HEK293 (cell line): ENCODE measurements around the gene EPHB1.

Source experiments
- CTCF ChIA-PET: fragments of 350-600 bp; formaldehyde crosslinking; extraction: SDS; loops from one replicate; lab custom pipeline; 2021; ENCODE audit warnings: antibody characterized with exemption; lab: Yijun Ruan, JAX
- POLR2A ChIA-PET: fragments of 300-600 bp; formaldehyde crosslinking; extraction: SDS; loops from one replicate; lab custom pipeline; 2020; ENCODE audit warnings: antibody characterized with exemption, inconsistent platforms; lab: Yijun Ruan, JAX
- H3K27ac ChIP-seq: fragments of 200-500 bp; sonication (Bioruptor generic); 2 replicates; pipeline ENCODE4 v1.5.1; 2014; ENCODE audit warnings: low read depth, low read length, control low read depth, inconsistent platforms; ENCODE audit errors: extremely low read depth
- H3K36me3 ChIP-seq, 2 experiments: fragments of 200-500 bp in 1 of 2; sonication (Bioruptor generic) in 1 of 2; 1 replicate in 1 of 2; 2 replicates in 1 of 2; pipeline ENCODE4 v1.5.1; 2014 to 2017; ENCODE audit warnings: inconsistent platforms in 2 of 2, low read length in 2 of 2; ENCODE audit not compliant: control insufficient read depth in 2 of 2, insufficient read depth in 1 of 2
- H3K4me1 ChIP-seq: fragments of 200-500 bp; sonication (Bioruptor generic); 2 replicates; pipeline ENCODE4 v1.5.1; 2014; ENCODE audit warnings: mild to moderate bottlenecking, low read length, inconsistent platforms; ENCODE audit not compliant: control insufficient read depth, insufficient read depth
- H3K4me3 ChIP-seq: 2 replicates; pipeline ENCODE4 v1.5.1; 2011; ENCODE audit warnings: low read depth, mild to moderate bottlenecking, control low read depth, low read length, moderate library complexity
- H3K9me3 ChIP-seq: fragments of 200-500 bp; sonication (Bioruptor generic); 2 replicates; pipeline ENCODE4 v1.5.1; 2014; ENCODE audit warnings: low read depth, low read length, inconsistent platforms; ENCODE audit not compliant: control insufficient read depth, insufficient read depth
- ATF2 ChIP-seq: fragments of 450-650 bp; formaldehyde crosslinking; IDR thresholded peaks from 2 replicates; pipeline ENCODE4 v1.5.1; 2016; ENCODE audit warnings: missing biosample characterization, missing genetic modification characterization, low read depth
- HOXC10 ChIP-seq: sonication (generic); formaldehyde crosslinking; IDR thresholded peaks from 2 replicates; pipeline ENCODE4 v1.8.1; 2023; ENCODE audit warnings: mild to moderate bottlenecking, missing genetic modification reagents
- IKZF3 ChIP-seq: fragments of 450-650 bp; IDR thresholded peaks from 2 replicates; pipeline ENCODE4 v1.5.0; 2018; ENCODE audit warnings: missing biosample characterization, mild to moderate bottlenecking, missing genetic modification characterization, moderate library complexity
- PRDM4 ChIP-seq: fragments of 450-650 bp; formaldehyde crosslinking; IDR thresholded peaks from 2 replicates; pipeline ENCODE4 v1.5.1; 2017; ENCODE audit warnings: missing biosample characterization, missing genetic modification characterization
- RBAK ChIP-seq: fragments of 450-650 bp; formaldehyde crosslinking; IDR thresholded peaks from 2 replicates; pipeline ENCODE4 v1.5.1; 2016; ENCODE audit warnings: missing biosample characterization, missing genetic modification characterization
- SCRT2 ChIP-seq: fragments of 450-650 bp; formaldehyde crosslinking; IDR thresholded peaks from 2 replicates; pipeline ENCODE4 v1.5.1; 2016; ENCODE audit warnings: missing biosample characterization, missing genetic modification characterization
- TCF7L2 ChIP-seq: IDR thresholded peaks from 2 replicates; pipeline ENCODE4 v1.6.1; 2011; ENCODE audit warnings: low read depth, mild to moderate bottlenecking, inconsistent platforms, low read length, moderate library complexity, borderline replicate concordance
- TRIM28 ChIP-seq: IDR thresholded peaks from 2 replicates; pipeline ENCODE4 v1.6.1; 2011; ENCODE audit warnings: low read length, control low read depth, borderline replicate concordance
- YY1 ChIP-seq: fragments of 450-650 bp; formaldehyde crosslinking; IDR thresholded peaks from 2 replicates; pipeline ENCODE4 v1.5.1; 2018; ENCODE audit warnings: missing biosample characterization, missing genetic modification characterization
- ZBTB8A ChIP-seq: fragments of 450-650 bp; formaldehyde crosslinking; IDR thresholded peaks from 2 replicates; pipeline ENCODE4 v1.5.1; 2016; ENCODE audit warnings: missing biosample characterization, missing genetic modification characterization
- ZFHX2 ChIP-seq: fragments of 450-650 bp; formaldehyde crosslinking; conservative IDR thresholded peaks from 2 replicates; pipeline ENCODE4 v1.5.1; 2016; ENCODE audit warnings: missing biosample characterization, missing genetic modification characterization
- ZFP37 ChIP-seq: fragments of 450-650 bp; formaldehyde crosslinking; IDR thresholded peaks from 2 replicates; pipeline ENCODE4 v1.5.1; 2016; ENCODE audit warnings: missing biosample characterization, missing genetic modification characterization
- ZFP69B ChIP-seq: fragments of 450-650 bp; formaldehyde crosslinking; IDR thresholded peaks from 2 replicates; pipeline ENCODE4 v1.5.1; 2016; ENCODE audit warnings: missing biosample characterization, missing genetic modification characterization
- ZNF146 ChIP-seq: fragments of 450-650 bp; formaldehyde crosslinking; IDR thresholded peaks from 2 replicates; pipeline ENCODE4 v1.5.1; 2016; ENCODE audit warnings: missing biosample characterization, missing genetic modification characterization
- ZNF266 ChIP-seq: fragments of 450-650 bp; formaldehyde crosslinking; IDR thresholded peaks from 2 replicates; pipeline ENCODE4 v1.5.1; 2016; ENCODE audit warnings: missing biosample characterization, missing genetic modification characterization, low read depth
- ZNF416 ChIP-seq: fragments of 450-650 bp; formaldehyde crosslinking; IDR thresholded peaks from 2 replicates; pipeline ENCODE4 v1.5.1; 2016; ENCODE audit warnings: missing biosample characterization, missing genetic modification characterization
- ZNF514 ChIP-seq: fragments of 450-650 bp; formaldehyde crosslinking; IDR thresholded peaks from 2 replicates; pipeline ENCODE4 v1.5.1; 2016; ENCODE audit warnings: missing biosample characterization, missing genetic modification characterization
- ZNF518A ChIP-seq: fragments of 450-650 bp; formaldehyde crosslinking; conservative IDR thresholded peaks from 2 replicates; pipeline ENCODE4 v1.5.1; 2016; ENCODE audit warnings: low read depth, missing biosample characterization, missing genetic modification characterization
- ZNF521 ChIP-seq: fragments of 450-650 bp; formaldehyde crosslinking; IDR thresholded peaks from 2 replicates; pipeline ENCODE4 v1.5.1; 2017; ENCODE audit warnings: missing biosample characterization, mild to moderate bottlenecking, missing genetic modification characterization
- ZNF529 ChIP-seq: fragments of 450-650 bp; formaldehyde crosslinking; IDR thresholded peaks from 2 replicates; pipeline ENCODE4 v1.5.1; 2017; ENCODE audit warnings: missing genetic modification characterization, missing biosample characterization; ENCODE audit not compliant: insufficient replicate concordance
- ZNF555 ChIP-seq: fragments of 450-650 bp; formaldehyde crosslinking; conservative IDR thresholded peaks from 2 replicates; pipeline ENCODE4 v1.5.1; 2017; ENCODE audit warnings: missing biosample characterization, mild to moderate bottlenecking, missing genetic modification characterization, inconsistent platforms
- ZNF624 ChIP-seq: fragments of 450-650 bp; formaldehyde crosslinking; IDR thresholded peaks from 2 replicates; pipeline ENCODE4 v1.5.1; 2017; ENCODE audit warnings: missing biosample characterization, missing genetic modification characterization
- ZNF645 ChIP-seq: fragments of 450-650 bp; formaldehyde crosslinking; IDR thresholded peaks from 2 replicates; pipeline ENCODE4; 2016; ENCODE audit warnings: missing biosample characterization, missing genetic modification characterization
- ZNF776 ChIP-seq: fragments of 450-650 bp; formaldehyde crosslinking; IDR thresholded peaks from 2 replicates; pipeline ENCODE4 v1.5.0; 2017; ENCODE audit warnings: missing biosample characterization, missing genetic modification characterization, borderline replicate concordance
- ZNF785 ChIP-seq: fragments of 450-650 bp; formaldehyde crosslinking; IDR thresholded peaks from 2 replicates; pipeline ENCODE4 v1.5.1; 2016; ENCODE audit warnings: missing biosample characterization, missing genetic modification characterization
- ZNF791 ChIP-seq: fragments of 450-650 bp; formaldehyde crosslinking; IDR thresholded peaks from 2 replicates; pipeline ENCODE4 v1.5.1; 2016; ENCODE audit warnings: missing biosample characterization, missing genetic modification characterization
- ZSCAN23 ChIP-seq: fragments of 450-650 bp; formaldehyde crosslinking; IDR thresholded peaks from 2 replicates; pipeline ENCODE4 v1.5.1; 2016; ENCODE audit warnings: missing biosample characterization, missing genetic modification characterization

Gene EPHB1

GRCh38 chr3:135136361-135137100, 341.5 kb downstream of the EPHB1 start:
- no peaks in the 10 kb centered on the region for H3K36me3 ChIP-seq
- no peak overlapping the region for H3K4me3 ChIP-seq
- CTCF ChIA-PET, result no interaction called here
- POLR2A ChIA-PET, result no interaction called here
- H3K4me1 ChIP-seq, result no peaks in the 10 kb centered on the region
- no peak overlapping the region for H3K27ac ChIP-seq
- TF ChIP-seq ZSCAN23 (no peak), ZNF146 (tag by site-specific recombination) (no peak), ATF2 (tag by site-specific recombination) (no peak), PRDM4 (tag by site-specific recombination) (no peak), TRIM28 (no peak), YY1 (tag by site-specific recombination) (no peak), ZFP37 (tag by site-specific recombination) (no peak), ZFHX2 (tag by site-specific recombination) (no peak), ZNF624 (tag by site-specific recombination) (no peak), HOXC10 (CRISPR knock-in tag) (no peak), ZNF776 (tag by site-specific recombination) (no peak), ZNF785 (no peak)
- TF ChIP-seq, all 188 proteins: peak for 0
- H3K9me3 ChIP-seq, result no peaks in the 10 kb centered on the region

- H3K9me3 ChIP-seq, result no peaks in the 10 kb centered on the region
- no peak overlapping the region for H3K4me3 ChIP-seq
- ChIA-PET CTCF (no interaction called here), POLR2A (no interaction called here)
- H3K36me3 ChIP-seq, result no peaks in the 10 kb centered on the region
- no peak overlapping the region for H3K27ac ChIP-seq
- H3K4me1 ChIP-seq, result no peaks in the 10 kb centered on the region
- TF ChIP-seq ZNF555 (tag by site-specific recombination) (no peak), ZNF791 (tag by site-specific recombination) (no peak), ZNF529 (no peak), ZBTB8A (tag by site-specific recombination) (no peak), IKZF3 (tag by site-specific recombination) (no peak), TCF7L2 (no peak), ZNF266 (tag by site-specific recombination) (no peak), ZFP69B (tag by site-specific recombination) (no peak), ZNF521 (no peak), ZNF645 (tag by site-specific recombination) (no peak), RBAK (tag by site-specific recombination) (no peak), ZNF416 (tag by site-specific recombination) (no peak), SCRT2 (no peak), ZNF514 (tag by site-specific recombination) (no peak), ZNF518A (no peak), ZNF146 (tag by site-specific recombination) (no peak)
Observed at GRCh38 chr3:135137296-135137695, 342.2 kb downstream of the EPHB1 start.
